HG02571 (cell line): ENCODE data around the gene ID4.
A peak's percentile ranks its signal among the peaks of the same experiment; 100 is the strongest.

Experiments
- ATAC-seq: cut with Tn5 transposase; IDR thresholded peaks from one replicate; pipeline ENCODE4 v1.9.1; 2021; ENCODE audit warnings: mild to moderate bottlenecking, moderate library complexity; ENCODE audit not compliant: unreplicated experiment

Gene ID4

GRCh38 chr6:19836799-19837510 is at the start of gene ID4:
TSS of gene ID4 (plus strand) at chr6:19837370. CDS start at chr6:19837755, 385 bp downstream.
- no peak for ATAC-seq

- no peak for ATAC-seq
Observed at GRCh38 chr6:19788686-19789085, 48.5 kb upstream of the ID4 start.

GRCh38 chr6:19789100-19789803 is 47.9 kb upstream of the ID4 start:
- ATAC-seq = no peak

GRCh38 chr6:19791267-19791666 is 45.9 kb upstream of the ID4 start:
- ATAC-seq = no peak

- no peak for ATAC-seq
Observed at GRCh38 chr6:19795211-19795610, 42.0 kb upstream of the ID4 start.

- ATAC-seq = no peak
Observed at GRCh38 chr6:19796452-19796851, 40.7 kb upstream of the ID4 start.

- ATAC-seq = no peak
Observed at GRCh38 chr6:19798362-19798761, 38.8 kb upstream of the ID4 start.

- ATAC-seq = no peak
Observed at GRCh38 chr6:19802656-19803055, 34.5 kb upstream of the ID4 start.

GRCh38 chr6:19803331-19804204 is 33.6 kb upstream of the ID4 start:
- ATAC-seq = no peak

- ATAC-seq = peak; percentile 97
Observed at GRCh38 chr6:19804205-19805128, 32.7 kb upstream of the ID4 start.

GRCh38 chr6:19805129-19805481 is 32.1 kb upstream of the ID4 start:
- ATAC-seq = no peak

- no peak for ATAC-seq
Observed at GRCh38 chr6:19806971-19807396, 30.2 kb upstream of the ID4 start.

GRCh38 chr6:19811397-19812079 is 25.6 kb upstream of the ID4 start:
- ATAC-seq = no peak

GRCh38 chr6:19812512-19813119 is 24.6 kb upstream of the ID4 start:
- no peak for ATAC-seq

GRCh38 chr6:19818805-19819204 is 18.4 kb upstream of the ID4 start:
- no peak for ATAC-seq

GRCh38 chr6:19824058-19824807 is 12.9 kb upstream of the ID4 start:
- ATAC-seq = no peak

- ATAC-seq = no peak
Observed at GRCh38 chr6:19827247-19827646, 9.9 kb upstream of the ID4 start.

GRCh38 chr6:19827903-19828302 is 9.3 kb upstream of the ID4 start:
- ATAC-seq = no peak

GRCh38 chr6:19830171-19830570 is 7.0 kb upstream of the ID4 start:
- no peak for ATAC-seq
